Ishikawa (cell line): ENCODE data around the gene INSL3.

Experiments used
- FOXM1 ChIP-seq: IDR thresholded peaks from 2 replicates; pipeline ENCODE4 v1.6.1; 2012; ENCODE audit warnings: low read depth, borderline replicate concordance
- TEAD4 ChIP-seq: IDR thresholded peaks from 2 replicates; pipeline ENCODE4 v1.6.1; 2012

DNA sequence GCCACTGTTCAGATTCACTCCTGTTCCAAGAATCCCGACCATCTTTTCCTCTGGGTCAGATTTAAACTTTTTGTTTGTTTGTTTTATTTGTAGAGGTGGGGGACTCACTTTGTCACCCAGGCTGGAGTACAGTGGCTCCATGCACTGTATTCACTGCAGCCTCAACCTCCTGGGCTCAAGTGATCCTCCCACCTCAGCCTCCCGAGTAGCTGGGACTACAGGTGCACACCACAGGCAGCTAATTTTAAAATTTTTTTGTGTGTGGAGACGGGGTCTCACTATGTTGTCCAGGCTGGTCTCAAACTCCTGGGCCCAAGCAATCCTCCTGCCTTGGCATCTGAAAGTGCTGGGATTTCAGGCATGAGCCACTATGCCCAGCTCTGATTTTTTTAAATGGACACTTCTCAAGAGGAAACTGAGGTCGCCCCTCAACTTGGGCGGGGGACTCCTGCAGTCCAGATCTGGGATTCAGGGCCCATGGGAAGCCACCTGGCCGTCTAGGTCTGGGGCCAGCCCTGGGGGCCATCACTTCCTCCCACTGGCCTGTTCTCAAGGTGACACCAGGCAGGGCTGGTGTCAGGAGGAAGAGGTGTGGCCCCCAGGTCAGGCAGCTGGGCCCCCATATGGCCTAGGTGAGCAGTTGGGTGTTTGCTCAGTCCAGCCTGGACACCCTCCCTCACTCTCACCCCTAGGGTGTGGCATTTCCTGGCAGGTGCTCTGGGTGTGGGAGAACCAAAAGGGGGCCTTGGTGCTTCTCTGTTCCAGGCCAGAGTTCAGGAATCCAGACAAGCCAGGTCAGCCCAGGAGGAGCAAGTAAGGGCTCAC is 25.1 kb downstream of the INSL3 start:
- TF ChIP-seq FOXM1: peak; percentile 71
- TF ChIP-seq TEAD4: peak; percentile 75
